ENCODE results near the gene EXT2.

- TF ChIP-seq CTCF (IDR thresholded peaks at IDR 0.05; ENCODE audit: low read length) (no peak), EZH2 (optimal IDR thresholded peaks at IDR 0.05; ENCODE audit: low read depth, low read length) (no peak)
Measured at GRCh38 chr11:44255406-44256071, 160.1 kb downstream of the EXT2 start.

Measured in MM.1S (cell line).